Subcutaneous adipose tissue (tissue), 4 donors: Measurements from ENCODE around the gene MEGF10. TPM values are rescaled to one million over a fixed set of nuclear protein-coding genes. Genes with fewer than 3 reads are reported as not detected.

Experiments
- total RNA-seq, 4 donors: library from RNA; depleted of rRNA; stranded (reverse); fragments of >200 nt; gene quantifications; one replicate each; pipeline ENCODE4 v1.1.0, GENCODE V29; 2016
- TF ChIP-seq, protein P1 (sequence below): fragments of 450-650 bp; IDR thresholded peaks from one replicate; pipeline ENCODE4 v1.5.1; 2016; ENCODE audit warnings: low read depth, mild to moderate bottlenecking, control low read depth, antibody characterized with exemption, moderate library complexity

MEGF10 gene
- total RNA-seq, 4 donors from 2014 or later = 0.16 to 1.7 (median 0.78) TPM

DNA sequence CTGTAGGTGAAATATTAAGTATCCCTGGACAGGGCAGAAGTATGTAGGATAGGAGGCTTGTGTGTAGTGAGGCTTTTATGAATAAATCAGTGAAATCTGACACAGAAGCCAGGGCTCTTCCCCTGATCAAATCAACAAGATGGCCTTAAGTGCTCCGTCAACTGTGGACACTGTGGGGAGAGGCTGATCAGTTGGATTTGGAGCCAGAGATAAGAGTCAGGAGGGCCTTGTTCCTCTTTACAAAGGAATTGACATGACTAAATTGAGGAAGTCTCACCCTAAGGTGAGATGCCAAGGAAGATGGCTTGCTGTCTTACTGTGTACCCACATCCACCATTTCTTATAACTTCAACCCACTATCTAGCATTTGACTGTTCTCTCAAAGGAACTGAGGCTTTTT lies 135.3 kb downstream of the MEGF10 start:
- TF ChIP-seq, protein P1, sequence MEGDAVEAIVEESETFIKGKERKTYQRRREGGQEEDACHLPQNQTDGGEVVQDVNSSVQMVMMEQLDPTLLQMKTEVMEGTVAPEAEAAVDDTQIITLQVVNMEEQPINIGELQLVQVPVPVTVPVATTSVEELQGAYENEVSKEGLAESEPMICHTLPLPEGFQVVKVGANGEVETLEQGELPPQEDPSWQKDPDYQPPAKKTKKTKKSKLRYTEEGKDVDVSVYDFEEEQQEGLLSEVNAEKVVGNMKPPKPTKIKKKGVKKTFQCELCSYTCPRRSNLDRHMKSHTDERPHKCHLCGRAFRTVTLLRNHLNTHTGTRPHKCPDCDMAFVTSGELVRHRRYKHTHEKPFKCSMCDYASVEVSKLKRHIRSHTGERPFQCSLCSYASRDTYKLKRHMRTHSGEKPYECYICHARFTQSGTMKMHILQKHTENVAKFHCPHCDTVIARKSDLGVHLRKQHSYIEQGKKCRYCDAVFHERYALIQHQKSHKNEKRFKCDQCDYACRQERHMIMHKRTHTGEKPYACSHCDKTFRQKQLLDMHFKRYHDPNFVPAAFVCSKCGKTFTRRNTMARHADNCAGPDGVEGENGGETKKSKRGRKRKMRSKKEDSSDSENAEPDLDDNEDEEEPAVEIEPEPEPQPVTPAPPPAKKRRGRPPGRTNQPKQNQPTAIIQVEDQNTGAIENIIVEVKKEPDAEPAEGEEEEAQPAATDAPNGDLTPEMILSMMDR = no peak

DNA sequence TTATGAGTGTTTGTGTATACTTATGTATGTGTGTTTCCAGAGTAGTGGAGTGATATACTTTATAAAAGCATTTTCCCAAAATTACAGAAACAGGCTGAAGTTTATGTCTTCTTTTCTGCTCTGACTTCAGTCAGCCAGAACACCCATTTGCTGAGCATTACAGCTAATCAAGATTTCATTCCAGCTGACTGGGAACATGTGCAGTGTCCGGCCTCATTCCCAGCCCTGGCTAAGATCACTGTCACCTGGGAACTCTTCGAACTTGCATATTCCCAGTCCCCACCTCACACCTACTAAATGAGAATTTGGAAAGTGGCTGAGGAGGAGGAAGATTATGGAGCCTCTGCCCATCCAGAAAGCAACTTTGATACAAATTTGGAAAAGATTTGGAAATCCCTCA lies 136.1 kb downstream of the MEGF10 start:
- TF ChIP-seq, protein P1 = no peak

DNA sequence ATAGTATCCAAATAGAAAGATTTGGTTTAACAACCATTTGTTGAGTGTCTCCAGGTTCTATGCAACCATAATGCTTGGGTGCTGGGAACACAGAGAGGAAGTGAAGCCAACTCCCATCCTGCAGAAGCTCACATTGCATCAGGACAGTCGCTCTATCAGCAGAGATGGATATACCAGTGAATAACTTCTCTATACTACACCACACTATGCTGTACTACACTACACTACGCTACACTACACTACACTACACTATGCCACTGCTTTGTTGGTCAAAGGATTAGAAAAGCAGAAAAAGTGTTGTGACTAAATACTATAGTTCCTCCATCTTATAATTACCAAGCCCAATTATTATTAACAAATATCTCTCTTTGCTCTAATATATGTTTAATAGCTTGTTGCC lies 137.7 kb downstream of the MEGF10 start:
- TF ChIP-seq, protein P1 = no peak

DNA sequence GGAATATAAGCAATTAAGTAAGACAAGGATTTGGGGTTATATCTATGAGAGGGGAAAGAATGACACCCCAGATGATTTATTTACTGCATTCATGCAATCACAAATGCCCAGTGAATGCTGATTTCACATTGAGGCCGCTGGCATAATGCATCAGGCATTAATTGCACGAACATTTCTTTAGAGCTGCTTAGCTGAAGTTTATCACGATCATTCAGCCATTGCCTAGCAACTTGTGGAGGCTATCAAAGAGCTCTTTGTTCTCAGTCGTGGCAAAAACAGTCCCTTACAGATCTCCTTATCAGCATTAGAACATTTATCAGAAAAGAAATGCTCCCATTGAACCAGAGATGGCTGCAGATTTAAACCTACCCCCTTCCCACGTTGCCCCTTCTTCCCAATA lies 138.2 kb downstream of the MEGF10 start:
- TF ChIP-seq, protein P1 = no peak

DNA sequence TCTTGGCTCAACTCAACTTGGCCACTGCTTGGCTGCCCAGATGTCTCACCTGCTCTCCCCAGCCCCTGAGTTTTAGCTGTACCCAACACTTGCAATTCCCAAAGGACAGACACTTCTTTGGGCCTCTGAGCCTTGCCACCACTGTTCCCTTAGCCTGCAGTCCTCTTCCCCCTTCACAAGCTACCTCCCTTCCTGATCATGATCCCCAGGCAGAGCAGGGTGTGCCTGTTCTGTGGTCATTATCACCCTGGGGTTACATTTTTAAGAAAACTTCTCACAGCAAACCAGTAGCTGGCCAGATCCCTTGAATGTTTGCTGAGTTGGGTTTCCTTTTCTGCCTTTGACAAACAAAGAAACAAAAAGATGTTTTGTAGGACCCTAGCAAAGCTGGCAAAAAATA lies 139.3 kb downstream of the MEGF10 start:
- TF ChIP-seq, protein P1 = no peak

DNA sequence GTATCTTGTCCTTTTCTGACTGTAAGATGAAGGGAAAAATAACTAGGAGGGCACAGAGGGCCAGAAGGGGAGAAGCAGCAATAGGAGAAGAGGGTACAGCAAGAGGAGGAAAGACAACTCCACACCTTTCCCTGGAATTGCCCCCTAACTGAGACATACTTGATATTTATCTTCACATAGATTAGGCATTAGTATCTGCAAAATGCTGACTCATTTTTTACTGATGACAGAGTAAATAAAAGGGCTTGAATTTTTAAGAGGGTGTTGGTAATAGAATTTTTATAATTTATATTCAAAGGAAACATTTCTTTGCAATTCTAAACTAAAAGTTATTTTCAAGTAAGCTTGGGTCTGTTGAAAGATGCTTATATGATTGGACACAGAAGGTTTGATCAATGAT lies 140.0 kb downstream of the MEGF10 start:
- TF ChIP-seq, protein P1 = no peak

DNA sequence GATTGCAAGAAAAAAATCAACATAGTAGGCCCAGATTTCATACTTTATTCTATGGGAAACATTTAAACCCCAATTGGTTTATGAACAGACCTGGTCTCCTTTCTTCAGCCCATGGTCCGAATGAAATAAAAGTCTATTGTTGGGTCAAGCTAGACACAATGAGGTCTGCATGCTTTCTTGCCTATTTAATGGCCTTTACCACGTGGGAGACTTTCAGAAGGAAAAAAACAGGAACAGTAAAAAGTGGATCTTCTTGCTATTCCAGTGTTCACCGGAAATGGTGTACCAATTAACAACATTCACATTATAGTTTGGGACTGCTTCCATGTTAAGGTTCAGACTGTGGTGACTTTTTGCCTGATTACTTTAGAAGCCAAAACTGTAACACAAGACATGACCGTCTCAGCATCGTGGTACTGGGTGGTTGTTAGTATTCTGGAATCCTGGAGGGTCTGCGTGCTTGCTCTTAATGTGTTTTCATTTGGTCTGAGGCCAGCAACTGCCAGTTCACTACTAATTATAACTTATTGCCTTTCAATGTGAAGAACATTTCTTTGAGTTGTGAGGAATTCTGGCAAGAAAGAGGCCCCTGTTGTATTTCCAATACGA lies 141.5 kb downstream of the MEGF10 start:
- TF ChIP-seq, protein P1 = no peak
